ENCODE measurements around the gene TRAF4. TPM values are rescaled to one million over a fixed set of nuclear protein-coding genes. Genes with fewer than 3 reads are reported as not detected.
A peak's percentile ranks its signal among the peaks of the same experiment; 100 is the strongest.

The TRAF4 gene
- total and polyA plus RNA-seq, 9 of the 15 experiments (the other 6 are each of a cell fraction or from before 2014, with no cell fraction given), result 2.4 to 147 (median 72.4) TPM

- TF ChIP-seq NCOA1 (IDR thresholded peaks at IDR 0.05; ENCODE audit: low read depth), result no peak
- 0 out of 2 replicates have a peak, but pooled peaks have one; percentile 4 for TF ChIP-seq ZBED1 (IDR thresholded peaks at IDR 0.05)
- TF ChIP-seq GATAD2A (IDR thresholded peaks at IDR 0.05), result no peak
- TF ChIP-seq CHAMP1 (IDR thresholded peaks at IDR 0.05), result no peak
- TF ChIP-seq MECOM (CRISPR knock-in tag; IDR thresholded peaks at IDR 0.05), result no peak
- peak in 1 of 2 experiments; percentile 60 for TF ChIP-seq E2F6 (IDR thresholded peaks at IDR 0.05; ENCODE audit: borderline replicate concordance in 1 of 2, extremely low read depth in 1 of 2, insufficient read depth in 1 of 2, insufficient read length in 1 of 2, low read depth in 1 of 2, low read length in 1 of 2, poor library complexity in 1 of 2, severe bottlenecking in 1 of 2)
- TF ChIP-seq TGIF2 (CRISPR knock-in tag; IDR thresholded peaks at IDR 0.05), result no peak
- no peak for TF ChIP-seq ZNF253 (CRISPR knock-in tag; conservative IDR thresholded peaks at IDR 0.05)
- TF ChIP-seq ZNF347 (CRISPR knock-in tag; IDR thresholded peaks at IDR 0.05; ENCODE audit: low read depth), result no peak
- no peak for TF ChIP-seq ZNF778 (CRISPR knock-in tag; IDR thresholded peaks at IDR 0.05)
- TF ChIP-seq ARNT (IDR thresholded peaks at IDR 0.05), result no peak
- no peak for TF ChIP-seq ZNF830 (CRISPR knock-in tag; IDR thresholded peaks at IDR 0.05)
- no peak for TF ChIP-seq FOXK1 (CRISPR knock-in tag; IDR thresholded peaks at IDR 0.05; ENCODE audit: borderline replicate concordance)
- TF ChIP-seq, protein P1, sequence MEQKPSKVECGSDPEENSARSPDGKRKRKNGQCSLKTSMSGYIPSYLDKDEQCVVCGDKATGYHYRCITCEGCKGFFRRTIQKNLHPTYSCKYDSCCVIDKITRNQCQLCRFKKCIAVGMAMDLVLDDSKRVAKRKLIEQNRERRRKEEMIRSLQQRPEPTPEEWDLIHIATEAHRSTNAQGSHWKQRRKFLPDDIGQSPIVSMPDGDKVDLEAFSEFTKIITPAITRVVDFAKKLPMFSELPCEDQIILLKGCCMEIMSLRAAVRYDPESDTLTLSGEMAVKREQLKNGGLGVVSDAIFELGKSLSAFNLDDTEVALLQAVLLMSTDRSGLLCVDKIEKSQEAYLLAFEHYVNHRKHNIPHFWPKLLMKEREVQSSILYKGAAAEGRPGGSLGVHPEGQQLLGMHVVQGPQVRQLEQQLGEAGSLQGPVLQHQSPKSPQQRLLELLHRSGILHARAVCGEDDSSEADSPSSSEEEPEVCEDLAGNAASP (IDR thresholded peaks at IDR 0.05), result no peak
- no peak for TF ChIP-seq GABPA (tag; conservative IDR thresholded peaks at IDR 0.05; ENCODE audit: low read depth)
- no peak for TF ChIP-seq RBM15 (IDR thresholded peaks at IDR 0.05; ENCODE audit: insufficient read depth, low read length)
- no peak for TF ChIP-seq SMARCE1 (IDR thresholded peaks at IDR 0.05)
- TF ChIP-seq GABPB1 (CRISPR knock-in tag; IDR thresholded peaks at IDR 0.05), result no peak
- TF ChIP-seq SRSF3 (IDR thresholded peaks at IDR 0.05; ENCODE audit: insufficient read depth, low read length), result no peak
- TF ChIP-seq TFE3 (CRISPR knock-in tag; IDR thresholded peaks at IDR 0.05), result no peak
- TF ChIP-seq COPS2 (conservative IDR thresholded peaks at IDR 0.05), result no peak
- no peak for TF ChIP-seq CBX3 (IDR thresholded peaks at IDR 0.05; ENCODE audit: borderline replicate concordance in 1 of 2, low read length in 2 of 2)
- TF ChIP-seq SMAD1 (IDR thresholded peaks at IDR 0.05; ENCODE audit: low read depth, low read length, partially characterized antibody), result no peak
Measured at GRCh38 chr17:28724500-28725165, 19.2 kb upstream of the TRAF4 start (continued).

Data from K562 (cell line).